T-helper 1 cell (primary cell): Measurements from ENCODE around the gene BRF1.

Source experiments
- DNase-seq, 5 donors: peaks; one replicate each; pipeline ENCODE4 v3.0.0-alpha.2; 2012 to 2020

Gene BRF1

GRCh38 chr14:105169776-105170655 lies 130.8 kb downstream of the BRF1 start:
- DNase-seq = no peak

- DNase-seq = peak in 1 of 5 donors; percentile 19
Measured at GRCh38 chr14:105168979-105169507, 131.8 kb downstream of the BRF1 start.

GRCh38 chr14:105168496-105168978 lies 132.3 kb downstream of the BRF1 start, which contains the start of gene JAG2:
TSS of gene JAG2 (minus strand) at chr14:105168776. CDS start at chr14:105168420, 356 bp downstream.
- peak in 4 of 5 donors; percentile 24 to 47 (median 40) for DNase-seq

- DNase-seq = no peak
Measured at GRCh38 chr14:105168093-105168420, 132.7 kb downstream of the BRF1 start.

- DNase-seq = no peak
Measured at GRCh38 chr14:105167303-105168092, 133.3 kb downstream of the BRF1 start.

GRCh38 chr14:105166571-105167302 lies 134.1 kb downstream of the BRF1 start:
- DNase-seq = no peak

GRCh38 chr14:105165761-105166485 lies 134.9 kb downstream of the BRF1 start:
- no peak for DNase-seq

- no peak for DNase-seq
Measured at GRCh38 chr14:105165134-105165704, 135.6 kb downstream of the BRF1 start.

GRCh38 chr14:105163040-105163742 lies 137.6 kb downstream of the BRF1 start:
- no peak for DNase-seq

- DNase-seq = no peak
Measured at GRCh38 chr14:105162669-105162979, 138.2 kb downstream of the BRF1 start.

- peak in 1 of 5 donors; percentile 27 for DNase-seq
Measured at GRCh38 chr14:105161964-105162668, 138.7 kb downstream of the BRF1 start.

- no peak for DNase-seq
Measured at GRCh38 chr14:105161309-105161708, 139.5 kb downstream of the BRF1 start.

- no peak for DNase-seq
Measured at GRCh38 chr14:105160776-105161175, 140.0 kb downstream of the BRF1 start.

GRCh38 chr14:105159344-105159743 lies 141.5 kb downstream of the BRF1 start:
- no peak for DNase-seq
